BLaER1 treated with 17β-estradiol and CSF1 and Interleukin-3, amounts not matched to agents 10 nM and 100 nM (cell line): ENCODE data around the gene TTC24.

Experiments
- H3K27ac ChIP-seq, 11 experiments: shearing (Covaris generic); formaldehyde crosslinking; 2 replicates each; pipeline ENCODE4 v1.8.1; 2022
- H3K27me3 ChIP-seq, 11 experiments: shearing (Covaris generic); formaldehyde crosslinking; 2 replicates each; pipeline ENCODE4 v1.8.1; 2022
- H3K36me3 ChIP-seq, 11 experiments: shearing (Covaris generic); formaldehyde crosslinking; 2 replicates each; pipeline ENCODE4 v1.8.1; 2022
- H3K4me1 ChIP-seq, 10 experiments: shearing (Covaris generic); formaldehyde crosslinking; 2 replicates each; pipeline ENCODE4 v1.8.1; 2022
- H3K4me2 ChIP-seq, 11 experiments: shearing (Covaris generic); formaldehyde crosslinking; 2 replicates each; pipeline ENCODE4 v1.8.1; 2022
- H3K4me3 ChIP-seq, 10 experiments: shearing (Covaris generic); formaldehyde crosslinking; 2 replicates each; pipeline ENCODE4 v1.8.1; 2022
- H3K9ac ChIP-seq, 11 experiments: shearing (Covaris generic); formaldehyde crosslinking; 2 replicates each; pipeline ENCODE4 v1.8.1; 2022
- H3K9me3 ChIP-seq, 11 experiments: shearing (Covaris generic); formaldehyde crosslinking; replicated peaks in 1 of 11; 2 replicates each; pipeline ENCODE4 v1.8.1; 2022
- H4K20me1 ChIP-seq, 11 experiments: shearing (Covaris generic); formaldehyde crosslinking; 2 replicates each; pipeline ENCODE4 v1.8.1; 2022
- Cebpa-rat ChIP-seq, 11 experiments: shearing (Covaris generic); IDR thresholded peaks; 2 replicates each; pipeline ENCODE4 v1.8.1; 2022

Gene TTC24

DNA sequence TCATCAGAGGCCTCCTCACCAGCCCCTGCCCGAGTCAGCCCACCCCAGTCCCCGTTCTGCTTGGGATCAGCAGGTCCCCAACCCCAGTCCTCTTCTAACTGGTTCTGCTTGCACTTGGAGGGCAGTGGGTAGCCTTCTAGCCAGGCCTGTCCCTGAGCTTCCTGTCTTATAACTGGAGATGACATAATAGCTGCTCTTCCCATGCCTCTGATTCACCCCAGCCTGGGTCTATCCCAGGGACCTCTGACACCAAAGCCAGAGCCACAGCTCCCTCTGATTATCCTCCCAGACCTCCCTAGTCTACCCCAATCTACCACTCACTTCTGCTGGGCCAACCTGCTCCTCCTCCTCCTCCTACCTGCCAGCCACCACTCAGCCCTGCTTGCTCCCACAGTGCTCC, 38.6 kb upstream of the TTC24 start:
- Histone ChIP-seq H3K4me3 (no peak overlapping the region), H3K27ac (peak overlapping the region in 4 of 11 experiments; percentile 5 to 53 (median 50); a peak in 5 of 22 replicates), H3K27me3 (no peaks in the 10 kb centered on the region), H3K4me1 (peaks cover 9 to 64% (median 27%) of the 10 kb centered on the region in 10 experiments; a peak in 17 of 20 replicates), H3K36me3 (peaks cover 4 to 100% (median 91%) of the 10 kb centered on the region in 11 experiments; a peak in 21 of 22 replicates), H3K4me2 (peak overlapping the region in 5 of 11 experiments; percentile 33 to 82 (median 63); a peak in 9 of 22 replicates), H4K20me1 (no peaks in the 10 kb centered on the region), H3K9me3 (no peaks in the 10 kb centered on the region), H3K9ac (peak overlapping the region in 4 of 11 experiments; percentile 1 to 33 (median 2); a peak in 3 of 22 replicates)
- TF ChIP-seq Cebpa-rat (IDR thresholded peaks at IDR 0.05), result no peak

DNA sequence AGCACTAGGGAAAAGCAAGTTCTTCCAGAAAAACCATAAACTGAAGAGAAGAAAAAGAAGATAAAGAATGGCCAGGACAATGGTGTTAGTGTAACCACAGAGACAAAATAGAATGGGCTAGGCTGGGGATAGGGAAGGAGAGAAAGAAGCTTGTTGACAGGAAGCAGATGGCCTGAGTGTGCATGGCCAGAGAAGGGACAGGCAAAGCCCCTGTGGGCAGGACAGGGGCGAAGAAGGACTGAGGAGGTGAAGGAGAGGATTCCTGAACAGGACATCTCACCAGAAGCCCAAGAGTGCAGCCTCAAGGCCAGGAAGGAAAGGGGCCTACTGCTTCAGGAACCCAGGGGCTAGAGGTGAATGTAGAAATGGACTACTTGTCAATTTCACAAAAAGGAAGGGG, 36.5 kb upstream of the TTC24 start:
- TF ChIP-seq Cebpa-rat (IDR thresholded peaks at IDR 0.05), result no peak
- no peak overlapping the region for H3K9ac ChIP-seq
- no peaks in the 10 kb centered on the region for H4K20me1 ChIP-seq
- H3K4me2 ChIP-seq, result peak overlapping the region in 5 of 11 experiments; percentile 47 to 82 (median 64); a peak in 11 of 22 replicates
- H3K4me3 ChIP-seq, result no peak overlapping the region
- peaks cover 0 to 100% (median 94%) of the 10 kb centered on the region in 11 experiments; a peak in 18 of 22 replicates for H3K36me3 ChIP-seq
- H3K27me3 ChIP-seq, result no peaks in the 10 kb centered on the region
- peaks cover 9 to 65% (median 29%) of the 10 kb centered on the region in 10 experiments; a peak in 17 of 20 replicates for H3K4me1 ChIP-seq
- H3K27ac ChIP-seq, result peak overlapping the region in 6 of 11 experiments; percentile 2 to 54 (median 44); a peak in 10 of 22 replicates
- H3K9me3 ChIP-seq, result no peaks in the 10 kb centered on the region

DNA sequence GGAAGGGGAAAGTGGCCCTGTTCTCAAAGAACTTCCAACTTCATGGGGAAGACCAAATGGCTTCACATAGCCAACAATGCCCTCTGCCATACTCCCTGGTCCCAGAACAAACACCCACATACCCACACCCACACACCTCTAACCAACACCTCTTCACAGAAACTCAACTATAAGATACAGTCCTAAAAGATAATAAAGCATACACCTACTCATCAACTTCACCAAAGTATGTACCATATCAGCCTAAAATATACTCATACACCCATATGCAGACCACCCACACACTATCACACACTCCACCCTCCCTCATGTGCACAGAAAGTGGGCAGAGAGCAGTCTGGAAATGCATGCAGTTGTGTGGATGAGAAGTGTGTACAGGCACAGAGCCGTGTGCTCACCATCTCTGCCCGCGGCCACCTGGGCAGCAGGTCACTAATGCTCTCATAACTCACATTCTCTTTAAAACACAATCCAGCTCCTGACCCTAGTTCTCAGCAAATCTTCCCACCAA, 34.9 kb upstream of the TTC24 start:
- Histone ChIP-seq H3K4me3 (no peak overlapping the region), H3K27ac (no peak overlapping the region; a peak in 1 of 22 replicates), H3K4me2 (peak overlapping the region in 2 of 11 experiments; percentile 8 to 82; a peak in 1 of 22 replicates), H3K36me3 (peaks cover 0 to 100% (median 93%) of the 10 kb centered on the region in 11 experiments; a peak in 18 of 22 replicates), H3K4me1 (peaks cover 11 to 70% (median 34%) of the 10 kb centered on the region in 10 experiments; a peak in 19 of 20 replicates), H3K9ac (no peak overlapping the region), H3K9me3 (no peaks in the 10 kb centered on the region), H3K27me3 (no peaks in the 10 kb centered on the region), H4K20me1 (no peaks in the 10 kb centered on the region)
- TF ChIP-seq Cebpa-rat (IDR thresholded peaks at IDR 0.05), result no peak

DNA sequence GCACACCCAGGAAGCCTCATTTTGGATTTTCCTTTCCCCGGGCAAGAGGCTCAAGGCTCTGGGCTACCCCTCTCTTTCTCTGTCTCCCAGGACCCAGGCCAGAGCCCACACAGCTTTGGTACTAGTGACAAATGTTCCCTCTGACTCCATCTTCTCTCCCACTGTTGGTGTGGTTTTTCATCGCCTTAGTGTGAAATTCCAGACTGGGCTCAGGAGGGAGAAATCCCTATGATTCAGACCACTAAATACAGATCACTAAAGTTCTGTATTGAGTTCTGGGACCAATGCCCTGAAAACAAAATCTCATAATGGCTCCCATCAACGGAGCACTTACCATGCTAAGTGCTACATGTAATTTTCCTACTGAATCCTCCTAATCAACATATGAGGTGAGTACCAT, 33.3 kb upstream of the TTC24 start:
- Histone ChIP-seq H3K36me3 (peaks cover 0 to 100% (median 84%) of the 10 kb centered on the region in 11 experiments; a peak in 18 of 22 replicates), H3K27ac (no peak overlapping the region), H3K4me1 (peaks cover 27 to 70% (median 42%) of the 10 kb centered on the region in 10 experiments), H3K9ac (no peak overlapping the region), H3K9me3 (no peaks in the 10 kb centered on the region), H4K20me1 (no peaks in the 10 kb centered on the region), H3K4me3 (no peak overlapping the region), H3K4me2 (no peak overlapping the region), H3K27me3 (no peaks in the 10 kb centered on the region)
- no peak for TF ChIP-seq Cebpa-rat (IDR thresholded peaks at IDR 0.05)

- Histone ChIP-seq H3K36me3 (peaks cover 0 to 98% (median 84%) of the 10 kb centered on the region in 11 experiments; a peak in 18 of 22 replicates), H3K4me2 (no peak overlapping the region), H3K27me3 (no peaks in the 10 kb centered on the region), H3K4me1 (peaks cover 38 to 70% (median 50%) of the 10 kb centered on the region in 10 experiments), H3K9ac (no peak overlapping the region), H4K20me1 (no peaks in the 10 kb centered on the region), H3K27ac (peak overlapping the region in 2 of 11 experiments; percentile 6 to 14; a peak in 2 of 22 replicates), H3K4me3 (no peak overlapping the region), H3K9me3 (peaks cover 0 to 2% (median 0%) of the 10 kb centered on the region in 11 experiments; a peak in 2 of 22 replicates)
- no peak for TF ChIP-seq Cebpa-rat (IDR thresholded peaks at IDR 0.05)
Observed at GRCh38 chr1:156547434-156547833, 32.1 kb upstream of the TTC24 start.

DNA sequence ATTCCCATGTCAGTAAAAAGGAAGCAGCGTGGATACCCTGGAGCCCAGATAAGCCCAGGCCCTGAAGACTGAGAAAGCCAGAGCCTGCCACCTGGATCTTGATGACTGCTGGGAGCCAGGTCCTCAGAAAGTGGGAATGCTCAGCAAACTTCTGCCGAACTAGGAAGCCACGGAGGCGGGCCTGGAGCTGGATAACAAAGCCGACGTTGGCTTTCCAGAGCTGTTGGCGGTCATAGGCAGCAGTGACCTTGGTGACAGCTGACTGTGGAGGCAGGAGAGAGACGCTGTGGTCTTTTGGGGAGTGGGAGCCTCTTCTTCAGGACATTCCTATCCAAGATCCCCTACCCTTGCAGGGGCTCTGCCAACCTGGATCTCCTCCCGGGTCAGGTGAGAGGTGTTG, 31.5 kb upstream of the TTC24 start:
- peak overlapping the region in 2 of 11 experiments; percentile 16 to 29; a peak in 1 of 22 replicates for H3K9ac ChIP-seq
- peaks cover 0 to 95% (median 79%) of the 10 kb centered on the region in 11 experiments; a peak in 18 of 22 replicates for H3K36me3 ChIP-seq
- TF ChIP-seq Cebpa-rat (IDR thresholded peaks at IDR 0.05), result no peak

GRCh38 chr1:156549390-156549789, 30.1 kb upstream of the TTC24 start:
- H3K36me3 ChIP-seq, result peaks cover 0 to 86% (median 70%) of the 10 kb centered on the region in 11 experiments; a peak in 18 of 22 replicates
- H3K4me1 ChIP-seq, result peaks cover 49 to 71% (median 55%) of the 10 kb centered on the region in 10 experiments
- peak overlapping the region in 9 of 11 experiments; percentile 79 to 95 (median 94); a peak in 18 of 22 replicates for H3K27ac ChIP-seq
- TF ChIP-seq Cebpa-rat (IDR thresholded peaks at IDR 0.05), result no peak
- H4K20me1 ChIP-seq, result no peaks in the 10 kb centered on the region
- H3K4me2 ChIP-seq, result peak overlapping the region in 8 of 11 experiments; percentile 70 to 93 (median 80); a peak in 12 of 22 replicates
- no peak overlapping the region for H3K4me3 ChIP-seq
- H3K9me3 ChIP-seq, result peaks cover 0 to 8% (median 0%) of the 10 kb centered on the region in 11 experiments; a peak in 2 of 22 replicates
- H3K9ac ChIP-seq, result peak overlapping the region in 7 of 11 experiments; percentile 33 to 80 (median 79); a peak in 8 of 22 replicates
- no peaks in the 10 kb centered on the region for H3K27me3 ChIP-seq

More for the DNA sequence above, 31.5 kb upstream of the TTC24 start:
- Histone ChIP-seq H3K27ac (peak overlapping the region in 7 of 11 experiments; percentile 9 to 94 (median 27); a peak in 5 of 22 replicates), H3K4me3 (no peak overlapping the region), H3K27me3 (no peaks in the 10 kb centered on the region), H3K4me1 (peaks cover 44 to 70% (median 53%) of the 10 kb centered on the region in 10 experiments), H3K9me3 (peaks cover 0 to 8% (median 0%) of the 10 kb centered on the region in 11 experiments; a peak in 2 of 22 replicates), H4K20me1 (no peaks in the 10 kb centered on the region), H3K4me2 (no peak overlapping the region; a peak in 1 of 22 replicates)

- TF ChIP-seq Cebpa-rat (IDR thresholded peaks at IDR 0.05), result no peak
- Histone ChIP-seq H3K4me2 (peak overlapping the region in 10 of 11 experiments; percentile 65 to 93 (median 79); a peak in 15 of 22 replicates), H4K20me1 (no peaks in the 10 kb centered on the region), H3K9ac (peak overlapping the region in 10 of 11 experiments; percentile 23 to 80 (median 76); a peak in 14 of 22 replicates), H3K27ac (peak overlapping the region in 9 of 11 experiments; percentile 79 to 95 (median 94); a peak in 18 of 22 replicates), H3K4me3 (no peak overlapping the region), H3K36me3 (peaks cover 0 to 86% (median 71%) of the 10 kb centered on the region in 11 experiments; a peak in 18 of 22 replicates), H3K27me3 (no peaks in the 10 kb centered on the region), H3K9me3 (peaks cover 0 to 8% (median 0%) of the 10 kb centered on the region in 11 experiments; a peak in 2 of 22 replicates), H3K4me1 (peaks cover 53 to 72% (median 57%) of the 10 kb centered on the region in 10 experiments)
Observed at GRCh38 chr1:156549831-156550230, 29.7 kb upstream of the TTC24 start.

- Histone ChIP-seq H3K9me3 (peaks cover 0 to 8% (median 0%) of the 10 kb centered on the region in 11 experiments; a peak in 2 of 22 replicates), H3K9ac (peak overlapping the region in 10 of 11 experiments; percentile 23 to 80 (median 76); a peak in 16 of 22 replicates), H3K4me3 (no peak overlapping the region), H3K27ac (peak overlapping the region in 10 of 11 experiments; percentile 8 to 95 (median 94); a peak in 17 of 22 replicates), H3K4me2 (peak overlapping the region; percentile 65 to 93 (median 79); a peak in 18 of 22 replicates), H4K20me1 (no peaks in the 10 kb centered on the region), H3K4me1 (peaks cover 57 to 76% (median 62%) of the 10 kb centered on the region in 10 experiments), H3K36me3 (peaks cover 0 to 87% (median 70%) of the 10 kb centered on the region in 11 experiments; a peak in 18 of 22 replicates), H3K27me3 (no peaks in the 10 kb centered on the region)
- TF ChIP-seq Cebpa-rat (IDR thresholded peaks at IDR 0.05), result no peak
Observed at GRCh38 chr1:156550346-156550745, 29.2 kb upstream of the TTC24 start.
